Kidney (tissue), 14 donors: Measurements from ENCODE around the gene SLC9A3. TPM values are rescaled to one million over a fixed set of nuclear protein-coding genes. Genes with fewer than 3 reads are reported as not detected.

Experiments used
- DNase-seq, 5 donors: peaks; one replicate each; pipeline ENCODE4 v3.0.0-alpha.2; 2013 to 2020
- FAIRE-seq: peaks from 2 replicates; lab custom pipeline; 2012; peaks lifted over from hg19 to GRCh38; lab: Jason Lieb, UNC
- H3K27ac ChIP-seq, 2 donors: one replicate each; pipeline ENCODE4 v1.7.0; 2013; ENCODE audit warnings: low read depth in 2 of 2, low read length in 2 of 2, inconsistent platforms in 1 of 2
- H3K27me3 ChIP-seq: one replicate; pipeline ENCODE4 v1.7.1; 2013; ENCODE audit warnings: low read length, inconsistent platforms; ENCODE audit not compliant: control insufficient read depth, insufficient read depth
- H3K36me3 ChIP-seq, 3 donors: one replicate each; pipeline versions ENCODE4 v1.7.0 to v1.7.1; 2013; ENCODE audit warnings: low read length in 3 of 3, control low read depth in 1 of 3, inconsistent platforms in 1 of 3; ENCODE audit not compliant: insufficient read depth in 3 of 3, control insufficient read depth in 2 of 3
- H3K4me1 ChIP-seq, 3 donors: one replicate each; pipeline versions ENCODE4 v1.7.0 to v1.7.1; 2013; ENCODE audit warnings: low read length in 3 of 3, inconsistent platforms in 1 of 3, low read depth in 1 of 3; ENCODE audit not compliant: control insufficient read depth in 2 of 3, insufficient read depth in 2 of 3
- H3K4me3 ChIP-seq, 3 donors: one replicate each; pipeline versions ENCODE4 v1.7.0 to v1.8.1; 2013; ENCODE audit warnings: low read length in 3 of 3, control low read depth in 1 of 3, inconsistent platforms in 1 of 3
- H3K9ac ChIP-seq, 3 donors: one replicate each; pipeline versions ENCODE4 v1.7.0 to v1.7.1; 2013; ENCODE audit warnings: low read length in 3 of 3, control low read depth in 1 of 3, inconsistent platforms in 1 of 3
- H3K9me3 ChIP-seq, 3 donors: one replicate each; pipeline versions ENCODE4 v1.7.0 to v1.7.1; 2013; ENCODE audit warnings: low read length in 3 of 3, control low read depth in 1 of 3, inconsistent platforms in 1 of 3; ENCODE audit not compliant: control insufficient read depth in 2 of 3, insufficient read depth in 1 of 3
- CTCF ChIP-seq: IDR thresholded peaks from 3 replicates; pipeline ENCODE4 v1.5.1; 2012; ENCODE audit warnings: mild to moderate bottlenecking, moderate library complexity, borderline replicate concordance; ENCODE audit not compliant: insufficient read depth; ENCODE audit errors: extremely low read depth
- intact Hi-C: fragments of 100-400 bp; cut with DNase I; formaldehyde crosslinking; loops from one replicate; pipeline ENCODE4 v1.11.1; 2022
- polyA plus RNA-seq: library from polyadenylated mRNA; stranded (reverse); fragments of 350-450 nt; fragmentation: Illumina TruSeq; extraction: RNeasy Lipid Tissue Mini Kit (QIAGEN cat#74804); gene quantifications from one replicate; pipeline ENCODE4 v1.2.3, GENCODE V29; 2014; ENCODE audit warnings: low read depth, low replicate concordance; ENCODE audit not compliant: insufficient read depth
- total RNA-seq: library from RNA; stranded (reverse); fragmentation: NEBNext Ultra II Directional; extraction: Animal tissue kit (Norgen Biotek cat#: 25700); gene quantifications from one replicate; pipeline ENCODE4 v1.2.1, GENCODE V29; 2021
- donor health status: control.
- donor health status: control.
- donor health status: control.
- donor health status: control.
- donor health status: control.
- donor health status: DM: yes; HTN: yes; CAD: no.
- donor health status: Normal renal cell carcinoma (clear cell type).

SLC9A3 gene
- total and polyA plus RNA-seq, 2 donors from 2014 or later, result 10.5 to 36.9 TPM

GRCh38 chr5:501105-501830, 23.0 kb downstream of the SLC9A3 start:
- TF ChIP-seq CTCF, result no peak
- Histone ChIP-seq H3K36me3 (no peaks in the 10 kb centered on the region), H3K9ac (peak overlapping the region in 1 of 3 donors; percentile 65), H3K27me3 (no peaks in the 10 kb centered on the region), H3K4me3 (peak overlapping the region in 1 of 3 donors; percentile 41), H3K27ac (peak overlapping the region; percentile 81 to 87), H3K9me3 (no peaks in the 10 kb centered on the region), H3K4me1 (peaks cover 0 to 23% (median 6%) of the 10 kb centered on the region in 3 donors)
- DNase-seq (peak in 4 of 5 donors; percentile 78 to 90 (median 82)), FAIRE-seq (no peak)
- intact Hi-C loops, result no loop called here

- no peak for TF ChIP-seq CTCF
- no peak overlapping the region for H3K9ac ChIP-seq
- no peaks in the 10 kb centered on the region for H3K9me3 ChIP-seq
- H3K4me1 ChIP-seq, result peaks cover 0 to 21% (median 6%) of the 10 kb centered on the region in 3 donors
- no peak for FAIRE-seq
- no peak overlapping the region for H3K4me3 ChIP-seq
- H3K36me3 ChIP-seq, result no peaks in the 10 kb centered on the region
- H3K27ac ChIP-seq, result peak overlapping the region; percentile 81 to 87
- intact Hi-C loops, result no loop called here
- H3K27me3 ChIP-seq, result no peaks in the 10 kb centered on the region
- DNase-seq, result no peak
Observed at GRCh38 chr5:500491-500890, 23.8 kb downstream of the SLC9A3 start.

GRCh38 chr5:499233-500209, 24.7 kb downstream of the SLC9A3 start:
- H3K9me3 ChIP-seq, result no peaks in the 10 kb centered on the region
- peaks cover 0 to 21% (median 6%) of the 10 kb centered on the region in 3 donors for H3K4me1 ChIP-seq
- no peak for TF ChIP-seq CTCF
- no peak overlapping the region for H3K4me3 ChIP-seq
- DNase-seq (no peak), FAIRE-seq (no peak)
- H3K9ac ChIP-seq, result no peak overlapping the region
- H3K36me3 ChIP-seq, result no peaks in the 10 kb centered on the region
- H3K27me3 ChIP-seq, result no peaks in the 10 kb centered on the region
- peak overlapping the region; percentile 28 to 34 for H3K27ac ChIP-seq
- intact Hi-C loops, result no loop called here
